GM23248 (cell line): ENCODE data around the gene ABCG1. TPM values are rescaled to one million over a fixed set of nuclear protein-coding genes. Genes with fewer than 3 reads are reported as not detected.

Source experiments
- DNase-seq: peaks from one replicate; pipeline ENCODE4 v3.0.0-alpha.2; 2015
- H2AFZ ChIP-seq: fragments of 200-600 bp; sonication (generic); 2 replicates; pipeline ENCODE4 v1.6.1; 2016; ENCODE audit warnings: antibody characterized with exemption
- H3F3A ChIP-seq: fragments of 200-600 bp; sonication (generic); 2 replicates; pipeline ENCODE4 v1.6.1; 2016; ENCODE audit warnings: mild to moderate bottlenecking, antibody characterized with exemption, mixed run types; ENCODE audit not compliant: insufficient read depth
- H3K27ac ChIP-seq: fragments of 200-600 bp; sonication (generic); 2 replicates; pipeline ENCODE4 v1.5.1; 2016; ENCODE audit warnings: mild to moderate bottlenecking
- H3K27me3 ChIP-seq: fragments of 200-600 bp; sonication (generic); replicated peaks from 2 replicates; pipeline ENCODE4 v1.6.1; 2016; ENCODE audit warnings: mild to moderate bottlenecking; ENCODE audit not compliant: insufficient read depth
- H3K36me3 ChIP-seq: fragments of 200-600 bp; sonication (generic); 2 replicates; pipeline ENCODE4 v1.6.1; 2016; ENCODE audit warnings: low read depth, mild to moderate bottlenecking
- H3K4me1 ChIP-seq: fragments of 200-600 bp; sonication (generic); 2 replicates; pipeline ENCODE4 v1.6.1; 2016; ENCODE audit warnings: mild to moderate bottlenecking; ENCODE audit not compliant: insufficient read depth
- H3K4me2 ChIP-seq: fragments of 200-600 bp; sonication (generic); one replicate; pipeline ENCODE4 v1.6.1; 2016; ENCODE audit warnings: mild to moderate bottlenecking; ENCODE audit not compliant: unreplicated experiment
- H3K4me3 ChIP-seq: fragments of 200-600 bp; sonication (generic); 2 replicates; pipeline ENCODE4 v1.5.1; 2016; ENCODE audit warnings: mild to moderate bottlenecking
- H3K79me2 ChIP-seq: fragments of 200-600 bp; sonication (generic); 2 replicates; pipeline ENCODE4 v1.6.1; 2016; ENCODE audit warnings: mild to moderate bottlenecking; ENCODE audit not compliant: insufficient read depth
- H3K9ac ChIP-seq: fragments of 200-600 bp; sonication (generic); 2 replicates; pipeline ENCODE4 v1.6.1; 2016; ENCODE audit warnings: mild to moderate bottlenecking
- H3K9me2 ChIP-seq: fragments of 200-600 bp; sonication (generic); 2 replicates; pipeline ENCODE4 v1.6.1; 2016; ENCODE audit warnings: mixed run types, mild to moderate bottlenecking, moderate library complexity; ENCODE audit not compliant: insufficient read depth
- H3K9me3 ChIP-seq: fragments of 200-600 bp; sonication (generic); one replicate; pipeline ENCODE4 v1.6.1; 2017; ENCODE audit warnings: low read depth
- H4K20me1 ChIP-seq: fragments of 200-600 bp; sonication (generic); 2 replicates; pipeline ENCODE4 v1.6.0; 2016; ENCODE audit not compliant: insufficient read depth
- EZH2 ChIP-seq: fragments of 200-600 bp; sonication (generic); IDR thresholded peaks from 2 replicates; pipeline ENCODE4 v1.6.1; 2018; ENCODE audit warnings: antibody characterized with exemption, mild to moderate bottlenecking; ENCODE audit not compliant: insufficient read depth, poor library complexity, severe bottlenecking
- EZH2phosphoT487 ChIP-seq: fragments of 200-600 bp; sonication (generic); IDR thresholded peaks from 2 replicates; pipeline ENCODE4 v1.6.1; 2018; ENCODE audit warnings: antibody characterized with exemption, moderate library complexity, mild to moderate bottlenecking, low read depth; ENCODE audit not compliant: insufficient read depth
- WGBS, 2 experiments: methylation state at CpG; one replicate each; pipeline ENCODE4 v1.1.6; 2015 to 2017; ENCODE audit warnings: low lambda C conversion rate in 2 of 2, low coverage in 1 of 2; ENCODE audit errors: missing lambda C conversion rate in 2 of 2; 5-methylcytosine and 5-hydroxymethylcytosine counted together
- in situ Hi-C: fragments of 300-500 bp; cut with MboI; formaldehyde crosslinking; loops from 2 replicates; pipeline ENCODE4 v1.15.0; 2020
- polyA plus RNA-seq: library from polyadenylated mRNA; unstranded; fragments of >200 nt; fragmentation: Nextera tagmentation; extraction: Ambion mirVana; gene quantifications from 2 replicates; pipeline ENCODE4 v1.2.1, GENCODE V29; 2016
- total RNA-seq: library from RNA; depleted of rRNA; stranded (reverse); fragments of >200 nt; shearing (Covaris generic); gene quantifications from 2 replicates; pipeline ENCODE4 v1.2.3, GENCODE V29; 2014

The ABCG1 gene
- total and polyA plus RNA-seq, 2 experiments from 2014 or later = 0.08 TPM; not detected in 1

- Histone ChIP-seq H4K20me1 (no peaks in the 10 kb centered on the region), H3K4me1 (no peaks in the 10 kb centered on the region), H3K4me2 (no peak overlapping the region), H3K9me2 (no peaks in the 10 kb centered on the region), H3K9ac (no peak overlapping the region), H2AFZ (no peak overlapping the region), H3K27me3 (peaks cover 12% of the 10 kb centered on the region), H3K4me3 (no peak overlapping the region), H3K27ac (no peak overlapping the region), H3K36me3 (no peaks in the 10 kb centered on the region), H3K79me2 (no peaks in the 10 kb centered on the region), H3K9me3 (no peaks in the 10 kb centered on the region), H3F3A (no peaks in the 10 kb centered on the region)
- in situ Hi-C loops = no loop called here
- no peak for DNase-seq
- no peak for TF ChIP-seq EZH2
- TF ChIP-seq EZH2phosphoT487 = no peak
- 19 to 27% methylated on average over 4 of the region's 4 CpGs for WGBS, 2 experiments
Measured at GRCh38 chr21:42321845-42322244, 102.9 kb downstream of the ABCG1 start.

GRCh38 chr21:42324896-42325295 is 106.0 kb downstream of the ABCG1 start:
- H3K9ac ChIP-seq = no peak overlapping the region
- no peak for TF ChIP-seq EZH2phosphoT487
- no peak for TF ChIP-seq EZH2
- H3K9me3 ChIP-seq = no peaks in the 10 kb centered on the region
- H4K20me1 ChIP-seq = no peaks in the 10 kb centered on the region
- no peaks in the 10 kb centered on the region for H3K79me2 ChIP-seq
- no peaks in the 10 kb centered on the region for H3K36me3 ChIP-seq
- no peak overlapping the region for H3K4me2 ChIP-seq
- 43 to 47% methylated on average over 6 of the region's 6 CpGs for WGBS, 2 experiments
- no peak overlapping the region for H3K27ac ChIP-seq
- in situ Hi-C loops = no loop called here
- H3F3A ChIP-seq = no peaks in the 10 kb centered on the region
- no peak overlapping the region for H2AFZ ChIP-seq
- no peak for DNase-seq
- H3K4me1 ChIP-seq = no peaks in the 10 kb centered on the region
- H3K4me3 ChIP-seq = no peak overlapping the region
- H3K9me2 ChIP-seq = no peaks in the 10 kb centered on the region
- peaks cover 22% of the 10 kb centered on the region for H3K27me3 ChIP-seq

- no peak overlapping the region for H3K27ac ChIP-seq
- H3K27me3 ChIP-seq = peaks cover 26% of the 10 kb centered on the region
- 23 to 36% methylated on average over 4 of the region's 4 CpGs for WGBS, 2 experiments
- H3K36me3 ChIP-seq = no peaks in the 10 kb centered on the region
- H3K4me3 ChIP-seq = no peak overlapping the region
- no peaks in the 10 kb centered on the region for H3K9me3 ChIP-seq
- H3K4me1 ChIP-seq = no peaks in the 10 kb centered on the region
- TF ChIP-seq EZH2 = no peak
- TF ChIP-seq EZH2phosphoT487 = no peak
- H3F3A ChIP-seq = no peaks in the 10 kb centered on the region
- H3K9ac ChIP-seq = no peak overlapping the region
- in situ Hi-C loops = no loop called here
- H2AFZ ChIP-seq = no peak overlapping the region
- no peaks in the 10 kb centered on the region for H4K20me1 ChIP-seq
- H3K79me2 ChIP-seq = no peaks in the 10 kb centered on the region
- no peak for DNase-seq
- no peak overlapping the region for H3K4me2 ChIP-seq
- H3K9me2 ChIP-seq = no peaks in the 10 kb centered on the region
Measured at GRCh38 chr21:42330380-42331371, 111.7 kb downstream of the ABCG1 start.

- TF ChIP-seq EZH2phosphoT487 (no peak), EZH2 (no peak)
- Histone ChIP-seq H3K9me3 (no peaks in the 10 kb centered on the region), H3K9ac (no peak overlapping the region), H3K4me3 (no peak overlapping the region), H3K79me2 (no peaks in the 10 kb centered on the region), H3K4me1 (no peaks in the 10 kb centered on the region), H3K36me3 (no peaks in the 10 kb centered on the region), H3K4me2 (no peak overlapping the region), H2AFZ (no peak overlapping the region), H4K20me1 (no peaks in the 10 kb centered on the region), H3F3A (no peaks in the 10 kb centered on the region), H3K27ac (no peak overlapping the region), H3K9me2 (no peaks in the 10 kb centered on the region), H3K27me3 (peaks cover 33% of the 10 kb centered on the region)
- in situ Hi-C loops = no loop called here
- no peak for DNase-seq
Measured at GRCh38 chr21:42331660-42332059, 112.7 kb downstream of the ABCG1 start.
